Neutrophil (primary cell): ENCODE measurements around the gene MYRFL.

Experiments used
- H3K27ac ChIP-seq: fragments of 200-600 bp; sonication (generic); 2 replicates; pipeline ENCODE4 v1.5.1; 2016; ENCODE audit warnings: mild to moderate bottlenecking, moderate library complexity
- H3K27me3 ChIP-seq: fragments of 200-600 bp; sonication (generic); 2 replicates; pipeline ENCODE4 v1.6.0; 2016; ENCODE audit warnings: mild to moderate bottlenecking
- H3K36me3 ChIP-seq: fragments of 200-600 bp; sonication (generic); 2 replicates; pipeline ENCODE4 v1.5.1; 2017
- H3K4me1 ChIP-seq, 2 experiments: fragments of 200-600 bp in 1 of 2; sonication (generic) in 1 of 2; 1 replicate in 1 of 2; 2 replicates in 1 of 2; pipeline versions ENCODE4 v1.5.1 to v1.6.1; 2013 to 2016; ENCODE audit warnings: low read depth in 1 of 2, low read length in 1 of 2, mild to moderate bottlenecking in 1 of 2, moderate library complexity in 1 of 2; ENCODE audit not compliant: control insufficient read depth in 1 of 2, insufficient read depth in 1 of 2
- H3K4me3 ChIP-seq, 2 experiments: fragments of 200-600 bp in 1 of 2; sonication (generic) in 1 of 2; 1 replicate in 1 of 2; 2 replicates in 1 of 2; pipeline ENCODE4 v1.5.1; 2013 to 2016; ENCODE audit warnings: low read depth in 1 of 2, low read length in 1 of 2, mild to moderate bottlenecking in 1 of 2, moderate library complexity in 1 of 2
- H3K9me3 ChIP-seq: fragments of 200-600 bp; sonication (generic); 2 replicates; pipeline ENCODE4 v1.5.1; 2016
- TF ChIP-seq, protein P1 (sequence below): fragments of 200-600 bp; sonication (generic); IDR thresholded peaks from 2 replicates; pipeline ENCODE4 v1.5.1; 2016; ENCODE audit warnings: antibody characterized with exemption

MYRFL gene

DNA sequence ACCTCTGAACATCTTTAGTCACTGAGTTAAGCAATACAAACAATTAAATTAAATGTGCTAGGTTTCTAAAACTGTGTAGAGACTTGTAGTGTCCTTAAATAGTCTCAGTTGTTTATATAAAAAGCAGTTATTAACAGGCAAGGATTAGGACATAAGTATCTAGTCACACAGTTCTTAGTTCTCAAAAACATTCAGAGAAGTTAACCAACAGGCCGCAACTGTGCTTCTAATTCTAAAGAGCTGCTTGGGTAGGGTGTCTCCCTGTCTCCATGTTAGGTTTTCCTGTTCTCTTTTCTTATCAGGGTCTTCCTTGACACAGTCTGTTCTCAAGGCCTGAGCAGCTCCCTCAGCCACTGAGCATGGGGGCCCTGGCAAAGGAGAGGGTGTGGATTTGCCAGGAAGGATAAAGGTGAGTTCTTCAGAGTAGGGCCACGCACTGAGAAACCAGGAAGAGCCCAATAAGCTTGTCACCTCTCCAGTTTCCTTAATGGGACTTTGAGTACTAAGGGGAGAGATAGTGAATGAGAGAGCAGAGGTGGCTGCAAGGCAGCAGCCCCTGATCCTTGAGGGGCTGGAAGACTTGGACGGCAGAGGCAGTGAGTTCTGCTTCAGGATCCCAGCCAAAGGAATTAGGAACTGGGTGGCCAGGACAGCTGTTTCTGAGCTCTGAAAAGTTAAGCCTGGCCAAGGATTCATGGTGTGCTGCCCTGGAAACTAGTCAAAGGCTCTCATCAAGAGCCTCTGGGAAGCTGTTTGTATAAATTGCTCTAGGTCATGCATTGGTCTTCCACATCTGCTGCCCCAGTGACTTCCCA is 177.3 kb downstream of the MYRFL start:
- TF ChIP-seq, protein P1, sequence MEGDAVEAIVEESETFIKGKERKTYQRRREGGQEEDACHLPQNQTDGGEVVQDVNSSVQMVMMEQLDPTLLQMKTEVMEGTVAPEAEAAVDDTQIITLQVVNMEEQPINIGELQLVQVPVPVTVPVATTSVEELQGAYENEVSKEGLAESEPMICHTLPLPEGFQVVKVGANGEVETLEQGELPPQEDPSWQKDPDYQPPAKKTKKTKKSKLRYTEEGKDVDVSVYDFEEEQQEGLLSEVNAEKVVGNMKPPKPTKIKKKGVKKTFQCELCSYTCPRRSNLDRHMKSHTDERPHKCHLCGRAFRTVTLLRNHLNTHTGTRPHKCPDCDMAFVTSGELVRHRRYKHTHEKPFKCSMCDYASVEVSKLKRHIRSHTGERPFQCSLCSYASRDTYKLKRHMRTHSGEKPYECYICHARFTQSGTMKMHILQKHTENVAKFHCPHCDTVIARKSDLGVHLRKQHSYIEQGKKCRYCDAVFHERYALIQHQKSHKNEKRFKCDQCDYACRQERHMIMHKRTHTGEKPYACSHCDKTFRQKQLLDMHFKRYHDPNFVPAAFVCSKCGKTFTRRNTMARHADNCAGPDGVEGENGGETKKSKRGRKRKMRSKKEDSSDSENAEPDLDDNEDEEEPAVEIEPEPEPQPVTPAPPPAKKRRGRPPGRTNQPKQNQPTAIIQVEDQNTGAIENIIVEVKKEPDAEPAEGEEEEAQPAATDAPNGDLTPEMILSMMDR: no peak
- Histone ChIP-seq H3K4me1 (no peaks in the 10 kb centered on the region), H3K9me3 (no peaks in the 10 kb centered on the region), H3K27ac (no peak overlapping the region), H3K4me3 (no peak overlapping the region), H3K36me3 (no peaks in the 10 kb centered on the region), H3K27me3 (no peaks in the 10 kb centered on the region)

DNA sequence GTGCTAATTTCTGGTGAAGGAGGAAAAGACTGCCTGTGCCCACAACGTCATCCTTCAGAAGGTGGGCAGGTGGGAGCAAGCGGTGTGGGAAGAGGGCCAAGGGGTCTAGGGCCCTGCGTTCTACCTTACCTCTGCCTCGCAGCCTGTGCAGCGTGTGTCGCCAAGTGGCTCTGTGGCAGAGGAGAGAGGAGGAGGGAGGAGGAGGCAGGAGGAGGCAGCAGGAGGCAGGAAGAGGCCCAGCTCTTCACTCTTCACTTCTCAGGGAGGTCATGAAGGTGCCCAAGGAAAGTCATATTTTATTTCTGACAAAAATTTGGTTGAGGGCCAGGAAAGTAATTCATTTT is 177.9 kb downstream of the MYRFL start:
- H3K4me1 ChIP-seq: no peaks in the 10 kb centered on the region
- TF ChIP-seq, protein P1: no peak
- H3K36me3 ChIP-seq: no peaks in the 10 kb centered on the region
- no peaks in the 10 kb centered on the region for H3K9me3 ChIP-seq
- H3K4me3 ChIP-seq: no peak overlapping the region
- H3K27ac ChIP-seq: no peak overlapping the region
- H3K27me3 ChIP-seq: no peaks in the 10 kb centered on the region

DNA sequence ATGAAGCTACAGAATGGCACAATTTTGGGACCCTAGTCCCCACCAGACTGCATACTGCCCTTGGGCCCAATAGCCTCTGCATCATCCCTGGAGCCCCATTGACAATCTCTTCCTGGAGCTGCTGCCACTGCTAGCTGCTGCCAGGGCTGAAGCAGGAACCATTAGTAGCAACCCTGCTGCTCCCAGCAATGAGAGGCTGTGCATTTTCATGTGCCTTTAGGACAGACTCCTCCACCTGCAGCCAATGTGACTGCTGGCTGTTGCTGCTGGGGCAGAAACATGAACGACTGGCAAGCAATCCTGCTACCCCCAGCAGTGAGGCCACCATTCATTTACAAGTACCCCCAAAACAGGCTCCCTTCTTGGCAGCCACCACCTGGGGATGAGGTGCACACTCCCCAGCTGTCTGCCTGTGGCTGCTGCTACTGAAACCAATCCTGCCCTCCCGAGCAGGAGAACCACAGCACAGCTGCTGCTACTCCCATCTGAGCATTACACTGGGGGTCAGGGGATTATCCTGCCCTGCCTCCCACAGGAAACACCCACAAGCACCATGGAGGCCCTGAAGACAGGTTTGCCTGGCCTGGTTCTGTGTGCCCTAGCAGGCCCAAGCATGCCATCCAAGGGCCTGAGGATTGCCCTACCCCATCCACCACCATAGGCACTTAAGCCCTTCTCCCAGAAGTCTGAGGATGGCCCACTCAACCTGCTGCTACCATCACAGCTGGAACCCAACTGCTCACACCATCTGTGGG is 181.0 kb downstream of the MYRFL start:
- Histone ChIP-seq H3K9me3 (no peaks in the 10 kb centered on the region), H3K27me3 (no peaks in the 10 kb centered on the region), H3K4me1 (peaks cover 0 to 4% of the 10 kb centered on the region in 2 experiments), H3K4me3 (no peak overlapping the region), H3K36me3 (no peaks in the 10 kb centered on the region), H3K27ac (no peak overlapping the region)
- TF ChIP-seq, protein P1: no peak

DNA sequence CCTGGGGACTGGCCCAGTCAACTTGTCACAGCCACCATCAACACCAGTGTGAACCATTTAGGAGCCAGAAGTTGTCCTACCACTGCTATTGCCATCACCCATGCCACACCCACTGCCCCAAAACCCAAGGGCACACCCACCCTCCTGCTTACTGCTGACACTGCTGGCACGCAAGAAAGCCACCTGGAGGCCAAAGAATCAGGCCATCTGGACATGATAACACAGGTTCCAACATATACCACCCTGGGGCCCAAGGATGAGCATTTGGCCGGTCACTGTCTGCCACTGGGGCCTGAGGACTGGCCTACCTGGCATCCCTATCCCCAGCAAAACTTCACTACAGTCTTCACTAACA is 181.6 kb downstream of the MYRFL start:
- TF ChIP-seq, protein P1: no peak
- Histone ChIP-seq H3K27me3 (no peaks in the 10 kb centered on the region), H3K36me3 (no peaks in the 10 kb centered on the region), H3K9me3 (no peaks in the 10 kb centered on the region), H3K27ac (no peak overlapping the region), H3K4me1 (peaks cover 0 to 9% of the 10 kb centered on the region in 2 experiments), H3K4me3 (no peak overlapping the region)

DNA sequence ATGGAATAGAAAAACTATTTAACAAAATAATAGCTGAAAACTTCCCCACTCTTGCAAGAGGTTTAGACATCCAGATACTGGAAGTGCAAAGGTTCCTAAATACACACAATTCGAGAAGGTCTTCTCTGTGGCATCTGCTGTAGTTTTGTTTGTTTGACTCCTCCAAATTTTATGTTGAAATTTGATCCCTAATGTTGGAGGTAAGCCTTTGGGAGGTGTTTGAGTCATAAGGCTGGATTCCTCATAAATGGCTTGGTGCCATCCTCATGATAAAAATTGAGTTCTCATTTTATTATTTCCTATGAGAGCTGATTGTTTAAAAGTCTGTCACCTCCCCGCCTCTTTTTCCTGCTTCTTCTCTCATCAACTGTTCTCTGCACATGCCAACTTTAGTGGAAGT is 182.7 kb downstream of the MYRFL start:
- Histone ChIP-seq H3K4me3 (no peak overlapping the region), H3K27ac (no peak overlapping the region), H3K9me3 (no peaks in the 10 kb centered on the region), H3K4me1 (peaks cover 0 to 13% of the 10 kb centered on the region in 2 experiments), H3K27me3 (no peaks in the 10 kb centered on the region), H3K36me3 (no peaks in the 10 kb centered on the region)
- TF ChIP-seq, protein P1: no peak
